ENCODE measurements around the gene SIN3B. TPM values are rescaled to one million over a fixed set of nuclear protein-coding genes. Genes with fewer than 3 reads are reported as not detected.

The SIN3B gene
- total RNA-seq, 4 donors from 2014 or later = 75.2 to 152 (median 86.3) TPM

DNA sequence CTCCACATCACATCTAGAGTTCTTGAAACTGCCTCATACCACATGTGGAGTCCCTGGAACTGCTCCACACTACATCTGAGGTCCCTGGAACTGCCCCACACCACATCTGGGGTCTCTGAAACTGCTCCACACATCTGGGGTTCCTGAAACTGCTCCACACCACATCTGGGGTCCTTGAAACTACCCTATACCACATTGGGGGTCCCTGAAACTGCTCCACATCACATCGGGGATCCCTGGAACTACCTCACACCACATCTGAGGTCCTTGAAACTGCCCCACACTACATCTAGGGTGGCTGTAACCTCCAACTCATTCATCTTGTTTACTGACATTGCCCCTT lies 93.4 kb downstream of the SIN3B start:
- peaks cover 0 to 50% (median 0%) of the 10 kb centered on the region in 4 donors for H3K9me3 ChIP-seq
- no peak for TF ChIP-seq EP300 (IDR thresholded peaks at IDR 0.05)
- no peak for TF ChIP-seq POLR2A (IDR thresholded peaks at IDR 0.05)
- TF ChIP-seq, protein P1, sequence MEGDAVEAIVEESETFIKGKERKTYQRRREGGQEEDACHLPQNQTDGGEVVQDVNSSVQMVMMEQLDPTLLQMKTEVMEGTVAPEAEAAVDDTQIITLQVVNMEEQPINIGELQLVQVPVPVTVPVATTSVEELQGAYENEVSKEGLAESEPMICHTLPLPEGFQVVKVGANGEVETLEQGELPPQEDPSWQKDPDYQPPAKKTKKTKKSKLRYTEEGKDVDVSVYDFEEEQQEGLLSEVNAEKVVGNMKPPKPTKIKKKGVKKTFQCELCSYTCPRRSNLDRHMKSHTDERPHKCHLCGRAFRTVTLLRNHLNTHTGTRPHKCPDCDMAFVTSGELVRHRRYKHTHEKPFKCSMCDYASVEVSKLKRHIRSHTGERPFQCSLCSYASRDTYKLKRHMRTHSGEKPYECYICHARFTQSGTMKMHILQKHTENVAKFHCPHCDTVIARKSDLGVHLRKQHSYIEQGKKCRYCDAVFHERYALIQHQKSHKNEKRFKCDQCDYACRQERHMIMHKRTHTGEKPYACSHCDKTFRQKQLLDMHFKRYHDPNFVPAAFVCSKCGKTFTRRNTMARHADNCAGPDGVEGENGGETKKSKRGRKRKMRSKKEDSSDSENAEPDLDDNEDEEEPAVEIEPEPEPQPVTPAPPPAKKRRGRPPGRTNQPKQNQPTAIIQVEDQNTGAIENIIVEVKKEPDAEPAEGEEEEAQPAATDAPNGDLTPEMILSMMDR (IDR thresholded peaks at IDR 0.05) = no peak
- 80 to 91% methylated on average over 1 of the region's 1 CpG for WGBS, 2 donors

DNA sequence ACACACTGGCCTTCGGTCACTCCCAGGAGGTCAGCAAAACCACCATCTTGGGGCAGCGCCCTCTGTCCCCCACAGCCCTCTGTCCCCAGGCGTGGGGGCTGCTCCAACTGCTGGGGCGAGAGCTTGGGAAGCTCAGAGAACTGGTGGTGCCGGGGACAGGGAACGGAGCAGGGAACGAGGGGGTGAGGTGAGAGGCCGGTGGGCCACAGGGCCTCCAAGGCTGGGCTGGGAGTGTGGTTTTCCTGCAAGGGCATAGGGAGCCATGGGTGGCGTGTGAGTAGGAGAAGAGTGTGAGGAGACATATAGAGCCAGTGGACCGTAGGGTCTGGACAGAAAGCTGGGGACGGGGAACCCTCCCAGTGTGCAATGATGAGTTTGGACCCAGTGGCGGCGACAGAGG lies 93.8 kb downstream of the SIN3B start:
- H3K4me1 ChIP-seq = no peaks in the 10 kb centered on the region
- no peaks in the 10 kb centered on the region for H3K36me3 ChIP-seq
- H3K27me3 ChIP-seq = no peaks in the 10 kb centered on the region
- H3K9me3 ChIP-seq = peaks cover 0 to 52% (median 0%) of the 10 kb centered on the region in 4 donors
- TF ChIP-seq EP300 (IDR thresholded peaks at IDR 0.05) = no peak
- TF ChIP-seq, protein P1 (IDR thresholded peaks at IDR 0.05) = no peak
- TF ChIP-seq POLR2A (IDR thresholded peaks at IDR 0.05) = no peak
- WGBS, 2 donors = 89 to 93% methylated on average over 13 of the region's 13 CpGs
- no peak overlapping the region for H3K4me3 ChIP-seq
- H3K27ac ChIP-seq = no peak overlapping the region
- no peak for DNase-seq (ENCODE audit: low spot score in 2 of 2)

More for the DNA sequence above, 93.4 kb downstream of the SIN3B start:
- H3K4me3 ChIP-seq = no peak overlapping the region
- no peak for DNase-seq (ENCODE audit: low spot score in 2 of 2)
- H3K27me3 ChIP-seq = no peaks in the 10 kb centered on the region
- no peaks in the 10 kb centered on the region for H3K4me1 ChIP-seq
- no peaks in the 10 kb centered on the region for H3K36me3 ChIP-seq
- no peak overlapping the region for H3K27ac ChIP-seq

DNA sequence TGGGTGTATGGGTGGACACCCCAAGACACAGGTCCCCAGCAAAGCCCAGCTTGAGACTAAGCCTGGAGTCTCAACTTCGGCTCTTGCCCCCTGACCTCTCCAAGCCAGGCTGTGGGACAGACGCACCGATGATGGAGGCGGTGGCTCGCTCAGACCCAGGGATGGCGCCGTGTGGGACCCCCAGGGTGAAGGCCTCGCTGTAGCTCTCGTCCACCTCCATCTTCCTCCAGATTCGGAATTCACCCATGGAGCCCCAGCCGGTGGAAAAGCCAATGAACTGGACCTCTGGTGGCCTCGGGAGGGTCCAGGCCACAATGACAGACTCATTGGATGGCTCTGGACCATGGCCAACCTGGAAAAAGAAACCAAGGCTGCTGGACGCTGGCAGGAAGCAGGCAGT lies 98.7 kb downstream of the SIN3B start:
- WGBS, 2 donors = 90 to 92% methylated on average over 13 of the region's 13 CpGs
- no peaks in the 10 kb centered on the region for H3K27me3 ChIP-seq
- no peak overlapping the region for H3K4me3 ChIP-seq
- no peak overlapping the region for H3K27ac ChIP-seq
- peaks cover 0 to 71% (median 0%) of the 10 kb centered on the region in 4 donors for H3K9me3 ChIP-seq
- no peaks in the 10 kb centered on the region for H3K36me3 ChIP-seq
- no peaks in the 10 kb centered on the region for H3K4me1 ChIP-seq
- TF ChIP-seq EP300 (IDR thresholded peaks at IDR 0.05) (no peak), POLR2A (IDR thresholded peaks at IDR 0.05) (no peak)
- TF ChIP-seq, protein P1 (IDR thresholded peaks at IDR 0.05) = no peak
- DNase-seq (ENCODE audit: low spot score in 2 of 2) = no peak

DNA sequence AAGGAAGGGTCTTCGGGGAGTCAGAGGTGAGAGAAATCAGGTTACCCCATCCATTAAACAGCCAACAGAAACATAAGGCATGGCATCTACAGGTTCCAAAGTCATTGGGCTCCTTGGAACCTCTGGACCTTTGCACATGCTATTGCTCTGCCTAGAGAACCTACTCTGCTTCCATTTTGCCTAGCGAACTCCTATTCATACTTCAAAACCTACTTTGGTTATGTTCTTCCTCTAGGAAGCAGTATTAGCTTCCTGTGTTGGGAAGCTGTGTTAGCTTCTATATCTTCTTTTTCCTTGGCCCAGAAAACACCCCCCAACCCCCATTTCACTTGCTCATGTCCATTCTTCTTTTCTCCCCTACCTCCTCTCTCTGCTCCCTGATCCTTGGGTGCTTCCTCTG lies 99.2 kb downstream of the SIN3B start:
- H3K27me3 ChIP-seq = no peaks in the 10 kb centered on the region
- TF ChIP-seq POLR2A (IDR thresholded peaks at IDR 0.05) = no peak
- TF ChIP-seq, protein P1 (IDR thresholded peaks at IDR 0.05) = no peak
- no peak for TF ChIP-seq EP300 (IDR thresholded peaks at IDR 0.05)
- H3K9me3 ChIP-seq = peaks cover 0 to 76% (median 0%) of the 10 kb centered on the region in 4 donors
- no peaks in the 10 kb centered on the region for H3K36me3 ChIP-seq
- H3K4me3 ChIP-seq = no peak overlapping the region
- H3K27ac ChIP-seq = no peak overlapping the region
- H3K4me1 ChIP-seq = no peaks in the 10 kb centered on the region
- 93 to 100% methylated on average over 2 of the region's 2 CpGs for WGBS, 2 donors
- DNase-seq (ENCODE audit: low spot score in 2 of 2) = no peak

DNA sequence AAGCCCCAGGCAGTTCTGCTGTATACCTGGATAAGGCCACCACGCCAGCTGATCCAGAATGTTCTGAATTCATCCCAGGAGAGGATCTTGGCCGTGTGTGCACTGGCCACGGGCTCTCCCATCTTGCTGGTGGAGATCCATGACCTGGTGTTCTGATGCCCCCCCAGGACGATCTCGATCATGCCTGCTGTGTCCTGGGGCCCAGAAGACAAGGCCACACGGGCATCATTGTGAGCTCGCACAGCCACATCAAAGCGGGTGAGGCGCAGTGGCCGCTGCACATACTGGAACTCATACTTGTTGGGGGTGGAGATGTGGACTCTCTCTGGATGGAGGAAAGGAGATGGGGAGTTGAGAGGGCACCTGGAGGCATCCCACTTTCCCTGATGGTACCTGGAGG lies 99.7 kb downstream of the SIN3B start:
- 92 to 93% methylated on average over 7 to 10 of the region's 10 CpGs for WGBS, 2 donors
- Histone ChIP-seq H3K9me3 (peaks cover 0 to 82% (median 2%) of the 10 kb centered on the region in 4 donors), H3K4me1 (no peaks in the 10 kb centered on the region), H3K27me3 (no peaks in the 10 kb centered on the region), H3K4me3 (no peak overlapping the region), H3K36me3 (no peaks in the 10 kb centered on the region), H3K27ac (no peak overlapping the region)
- TF ChIP-seq POLR2A (IDR thresholded peaks at IDR 0.05) (no peak), EP300 (IDR thresholded peaks at IDR 0.05) (no peak)
- TF ChIP-seq, protein P1 (IDR thresholded peaks at IDR 0.05) = no peak
- no peak for DNase-seq (ENCODE audit: low spot score in 2 of 2)

Small RNAs within 50 kb of the gene (small RNA-seq; reads per million reads assigned to genes)
- gene AC008737.3 (not detected), gene RN7SL823P (not detected), gene RN7SL835P (not detected)

Other genes with a start within 250 kb of the SIN3B start
- gene MED26, start 201.2 kb upstream of the SIN3B start, total RNA-seq = 10 to 100 TPM in 2 of 4 donors, 1 to 10 TPM in 2; 6.1 to 14.2 (median 11.7) TPM
- 100 to 1,000 TPM; 105 to 175 (median 132) TPM for gene SMIM7, start 169.3 kb upstream of the SIN3B start, total RNA-seq
- 1 to 10 TPM; 3.3 to 7.3 (median 3.6) TPM for gene TMEM38A, start 168.3 kb upstream of the SIN3B start, total RNA-seq
- under 1 TPM in 1 of 4 donors, not detected in 3; 0.21 TPM for gene NWD1, start 109.6 kb upstream of the SIN3B start, total RNA-seq
- gene F2RL3, start 59.6 kb downstream of the SIN3B start, total RNA-seq = 10 to 100 TPM in 1 of 4 donors, 1 to 10 TPM in 3; 1.3 to 12.9 (median 1.8) TPM
- 10 to 100 TPM in 3 of 4 donors, 1 to 10 TPM in 1; 9.8 to 26.3 (median 14.4) TPM for gene CPAMD8, start 197.4 kb downstream of the SIN3B start, total RNA-seq
- 10 to 100 TPM in 1 of 4 donors, 1 to 10 TPM in 3; 2.6 to 11.6 (median 4.3) TPM for gene HAUS8, start 246.1 kb downstream of the SIN3B start, total RNA-seq
- 100 to 1,000 TPM in 3 of 4 donors, 10 to 100 TPM in 1; 61.7 to 201 (median 115) TPM for gene MYO9B, start 246.4 kb downstream of the SIN3B start, total RNA-seq